Panc1 (cell line): Measurements from ENCODE around the gene GATD1. TPM values are rescaled to one million over a fixed set of nuclear protein-coding genes. Genes with fewer than 3 reads are reported as not detected.

ENCODE experiments used
- ATAC-seq: fragments of 200-7000 bp; cut with Tn5 transposase; 2 replicates; pipeline ENCODE4 v1.9.1; 2020; ENCODE audit warnings: mild to moderate bottlenecking, moderate library complexity
- BruUV-seq: library from RNA; stranded (reverse); fragments of 400-500 nt; replicated peaks from 2 replicates; lab custom pipeline; 2021; lab: Mats Ljungman, UMichigan
- CTCF ChIA-PET: fragments of 300-600 bp; sonication (Branson Sonifier 250); formaldehyde crosslinking; loops from one replicate; lab custom pipeline; 2022; ENCODE audit warnings: antibody characterized with exemption; lab: Charles Lee
- POLR2A ChIA-PET: fragments of 300-600 bp; sonication (Branson Sonifier 250); formaldehyde crosslinking; loops from one replicate; lab custom pipeline; 2022; ENCODE audit warnings: antibody characterized with exemption; lab: Charles Lee
- DNase-seq: peaks from one replicate; pipeline ENCODE4 v3.0.0-alpha.2; 2010; ENCODE audit warnings: low read depth, low spot score
- H3K27ac ChIP-seq: 2 replicates; pipeline ENCODE4 v1.5.1; 2011; ENCODE audit warnings: mild to moderate bottlenecking, low read length, inconsistent platforms
- H3K27me3 ChIP-seq: fragments of 200-500 bp; sonication (Bioruptor generic); 2 replicates; pipeline ENCODE4 v1.6.0; 2014; ENCODE audit warnings: low read length, inconsistent platforms; ENCODE audit not compliant: control insufficient read depth, insufficient read depth
- H3K36me3 ChIP-seq: fragments of 200-500 bp; sonication (Bioruptor generic); 2 replicates; pipeline ENCODE4 v1.5.1; 2014; ENCODE audit warnings: inconsistent platforms, mild to moderate bottlenecking, low read length, moderate library complexity; ENCODE audit not compliant: control insufficient read depth, insufficient read depth
- H3K4me1 ChIP-seq: 2 replicates; pipeline ENCODE4 v1.5.1; 2011; ENCODE audit warnings: inconsistent platforms, mild to moderate bottlenecking, low read length, moderate library complexity; ENCODE audit not compliant: control insufficient read depth, insufficient read depth
- H3K4me3 ChIP-seq, 2 experiments: 2 replicates each; pipeline ENCODE4 v1.5.1; 2011 to 2012; ENCODE audit warnings: low read depth in 2 of 2, low read length in 2 of 2, mild to moderate bottlenecking in 2 of 2, inconsistent platforms in 1 of 2, moderate library complexity in 1 of 2
- H3K9me3 ChIP-seq: fragments of 200-500 bp; sonication (Bioruptor generic); 2 replicates; pipeline ENCODE4 v1.5.1; 2014; ENCODE audit warnings: low read depth, mild to moderate bottlenecking, inconsistent platforms, low read length, moderate library complexity; ENCODE audit not compliant: control insufficient read depth, insufficient read depth
- CTCF ChIP-seq: fragments of 450-650 bp; IDR thresholded peaks from 2 replicates; pipeline ENCODE4 v1.5.1; 2017; ENCODE audit warnings: mild to moderate bottlenecking
- POLR2AphosphoS5 ChIP-seq: IDR thresholded peaks from 2 replicates; pipeline ENCODE4 v1.6.1; 2012; ENCODE audit warnings: mild to moderate bottlenecking, low read depth, low read length, moderate library complexity
- SIN3A ChIP-seq: IDR thresholded peaks from 2 replicates; pipeline ENCODE4 v1.6.1; 2012; ENCODE audit warnings: low read depth, mild to moderate bottlenecking, low read length, moderate library complexity, borderline replicate concordance; ENCODE audit not compliant: insufficient read depth
- TCF7L2 ChIP-seq: IDR thresholded peaks from 2 replicates; pipeline ENCODE4 v1.6.1; 2011; ENCODE audit warnings: mild to moderate bottlenecking, low read depth, low read length, inconsistent platforms
- in situ Hi-C: cut with HindIII; loops from 2 replicates; pipeline ENCODE4 v1.10.0; 2016; ENCODE audit warnings: low sequenced_read_pairs, low pct_unique_long_range_greater_than_20kb
- intact Hi-C: fragments of 100-400 bp; cut with micrococcal nuclease; formaldehyde crosslinking; loops from one replicate; pipeline ENCODE4 v1.10.0; 2022; ENCODE audit not compliant: unreplicated experiment
- total RNA-seq: library from RNA; stranded (reverse); gene quantifications from one replicate; pipeline ENCODE4 v1.2.1, GENCODE V29; 2021; ENCODE audit not compliant: unreplicated experiment
- TF ChIP-seq, protein P1 (sequence below), 2 experiments: IDR thresholded peaks; 2 replicates each; pipeline ENCODE4 v1.6.1; 2011 to 2012; ENCODE audit warnings: low read depth in 2 of 2, control low read depth in 1 of 2, low read length in 1 of 2, mild to moderate bottlenecking in 1 of 2, moderate library complexity in 1 of 2; ENCODE audit not compliant: insufficient read depth in 1 of 2

Gene GATD1
- total RNA-seq, 1 experiment from 2014 or later, result 229 TPM

DNA sequence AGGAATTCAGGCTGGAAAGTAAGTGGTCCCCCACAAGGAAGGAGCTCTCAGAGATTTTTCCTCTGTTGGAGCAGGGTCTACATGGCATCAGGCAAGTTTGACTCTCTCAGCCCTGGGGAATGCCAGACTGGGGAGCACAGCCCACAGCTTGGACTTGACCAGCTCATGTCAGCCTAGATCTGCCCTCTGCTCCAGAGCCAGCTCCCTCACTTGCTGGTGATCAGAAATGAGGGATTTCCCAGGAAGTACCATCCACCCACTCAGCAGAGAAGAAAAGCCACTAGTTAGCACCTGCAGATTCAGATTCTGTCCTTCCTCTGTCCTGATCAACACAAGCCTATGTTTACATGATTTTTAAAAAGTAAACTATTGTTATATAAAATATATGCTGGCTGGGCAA lies 17.1 kb downstream of the GATD1 start:
- no peaks in the 10 kb centered on the region for H3K9me3 ChIP-seq
- intact Hi-C loops, result no loop called here
- no peak overlapping the region for H3K27ac ChIP-seq
- no peak for ATAC-seq
- no peaks in the 10 kb centered on the region for H3K27me3 ChIP-seq
- DNase-seq, result no peak
- CTCF ChIA-PET, result no interaction called here
- TF ChIP-seq TCF7L2 (no peak), POLR2AphosphoS5 (no peak), CTCF (no peak), SIN3A (no peak)
- TF ChIP-seq, protein P1, sequence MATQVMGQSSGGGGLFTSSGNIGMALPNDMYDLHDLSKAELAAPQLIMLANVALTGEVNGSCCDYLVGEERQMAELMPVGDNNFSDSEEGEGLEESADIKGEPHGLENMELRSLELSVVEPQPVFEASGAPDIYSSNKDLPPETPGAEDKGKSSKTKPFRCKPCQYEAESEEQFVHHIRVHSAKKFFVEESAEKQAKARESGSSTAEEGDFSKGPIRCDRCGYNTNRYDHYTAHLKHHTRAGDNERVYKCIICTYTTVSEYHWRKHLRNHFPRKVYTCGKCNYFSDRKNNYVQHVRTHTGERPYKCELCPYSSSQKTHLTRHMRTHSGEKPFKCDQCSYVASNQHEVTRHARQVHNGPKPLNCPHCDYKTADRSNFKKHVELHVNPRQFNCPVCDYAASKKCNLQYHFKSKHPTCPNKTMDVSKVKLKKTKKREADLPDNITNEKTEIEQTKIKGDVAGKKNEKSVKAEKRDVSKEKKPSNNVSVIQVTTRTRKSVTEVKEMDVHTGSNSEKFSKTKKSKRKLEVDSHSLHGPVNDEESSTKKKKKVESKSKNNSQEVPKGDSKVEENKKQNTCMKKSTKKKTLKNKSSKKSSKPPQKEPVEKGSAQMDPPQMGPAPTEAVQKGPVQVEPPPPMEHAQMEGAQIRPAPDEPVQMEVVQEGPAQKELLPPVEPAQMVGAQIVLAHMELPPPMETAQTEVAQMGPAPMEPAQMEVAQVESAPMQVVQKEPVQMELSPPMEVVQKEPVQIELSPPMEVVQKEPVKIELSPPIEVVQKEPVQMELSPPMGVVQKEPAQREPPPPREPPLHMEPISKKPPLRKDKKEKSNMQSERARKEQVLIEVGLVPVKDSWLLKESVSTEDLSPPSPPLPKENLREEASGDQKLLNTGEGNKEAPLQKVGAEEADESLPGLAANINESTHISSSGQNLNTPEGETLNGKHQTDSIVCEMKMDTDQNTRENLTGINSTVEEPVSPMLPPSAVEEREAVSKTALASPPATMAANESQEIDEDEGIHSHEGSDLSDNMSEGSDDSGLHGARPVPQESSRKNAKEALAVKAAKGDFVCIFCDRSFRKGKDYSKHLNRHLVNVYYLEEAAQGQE (IDR thresholded peaks at IDR 0.05; ENCODE audit: insufficient read depth in 1 of 2, low read depth in 2 of 2, low read length in 1 of 2), result no peak
- H3K4me1 ChIP-seq, result peaks cover 11% of the 10 kb centered on the region
- no peaks in the 10 kb centered on the region for H3K36me3 ChIP-seq
- no TSS peak for BruUV-seq
- no peak overlapping the region for H3K4me3 ChIP-seq
- POLR2A ChIA-PET, result interaction anchor here (0.7 kb wide), 1 partner anchor 227 kb away, joined by 3 read pairs; no protein-coding TSS in a partner anchor
- in situ Hi-C loops, result no loop called here

DNA sequence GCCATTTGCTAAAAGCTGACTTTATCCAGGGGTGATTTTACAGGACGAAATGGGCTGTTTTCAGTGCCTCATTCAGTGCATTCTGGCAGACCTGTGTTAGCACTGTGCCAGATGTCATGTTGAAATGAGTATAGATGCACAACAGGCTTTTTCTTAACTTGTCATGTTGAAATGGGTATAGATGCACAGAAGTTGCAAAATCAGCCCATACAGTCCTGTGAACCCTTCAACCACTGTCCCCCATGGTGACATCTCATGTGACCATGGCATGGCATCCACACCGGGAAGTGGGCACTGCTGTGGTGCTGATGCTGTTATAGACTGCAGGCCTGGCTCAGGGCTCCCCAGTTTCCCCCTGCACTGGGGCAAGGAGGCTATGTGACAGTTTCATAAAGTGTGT lies 27.6 kb downstream of the GATD1 start:
- no peaks in the 10 kb centered on the region for H3K36me3 ChIP-seq
- H3K27ac ChIP-seq, result no peak overlapping the region
- ChIA-PET POLR2A (no interaction called here), CTCF (no interaction called here)
- intact Hi-C loops (no loop called here), in situ Hi-C loops (no loop called here)
- peaks cover 20% of the 10 kb centered on the region for H3K4me1 ChIP-seq
- no peak overlapping the region for H3K4me3 ChIP-seq
- no TSS peak for BruUV-seq
- no peak for ATAC-seq
- H3K9me3 ChIP-seq, result no peaks in the 10 kb centered on the region
- TF ChIP-seq CTCF, result no peak
- no peak for TF ChIP-seq SIN3A
- TF ChIP-seq, protein P1 (IDR thresholded peaks at IDR 0.05; ENCODE audit: insufficient read depth in 1 of 2, low read depth in 2 of 2, low read length in 1 of 2), result no peak
- no peak for TF ChIP-seq TCF7L2
- TF ChIP-seq POLR2AphosphoS5, result no peak
- DNase-seq, result no peak
- no peaks in the 10 kb centered on the region for H3K27me3 ChIP-seq
